Hippocampal formation (tissue), 2 donors: ENCODE measurements around the gene DPP10.
"Not testable (repeated sequence)": the region's sequence is repeated elsewhere in the genome, so short reads cannot be mapped to it uniquely, and the experiment has no call there.

Experiments used
- DNase-seq, 2 donors: peaks; one replicate each; lab custom pipeline; 2025; lab: John Stamatoyannopoulos, UW

Gene DPP10

DNA sequence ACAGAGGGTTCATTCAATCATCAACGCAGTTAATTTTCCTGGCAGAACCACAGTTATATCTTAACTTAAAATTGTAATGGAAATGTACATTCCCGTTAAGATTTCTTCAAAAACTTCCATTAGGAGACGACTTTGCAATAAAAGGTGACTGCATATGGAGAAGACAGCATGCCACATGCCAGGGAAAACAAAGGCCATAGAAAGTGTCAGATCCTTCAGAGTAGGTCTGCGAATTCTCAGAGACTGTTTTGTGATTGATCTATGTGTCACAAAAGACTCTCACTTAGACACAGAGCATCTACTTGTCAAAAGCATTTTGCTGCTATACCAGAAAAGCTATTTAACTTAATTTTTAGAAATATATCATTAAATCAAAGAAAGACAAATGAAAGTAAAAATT, 274.6 kb downstream of the DPP10 start:
- DNase-seq = no peak

GRCh38 chr2:114724454-114724853, 282.0 kb downstream of the DPP10 start:
- DNase-seq = no peak

DNA sequence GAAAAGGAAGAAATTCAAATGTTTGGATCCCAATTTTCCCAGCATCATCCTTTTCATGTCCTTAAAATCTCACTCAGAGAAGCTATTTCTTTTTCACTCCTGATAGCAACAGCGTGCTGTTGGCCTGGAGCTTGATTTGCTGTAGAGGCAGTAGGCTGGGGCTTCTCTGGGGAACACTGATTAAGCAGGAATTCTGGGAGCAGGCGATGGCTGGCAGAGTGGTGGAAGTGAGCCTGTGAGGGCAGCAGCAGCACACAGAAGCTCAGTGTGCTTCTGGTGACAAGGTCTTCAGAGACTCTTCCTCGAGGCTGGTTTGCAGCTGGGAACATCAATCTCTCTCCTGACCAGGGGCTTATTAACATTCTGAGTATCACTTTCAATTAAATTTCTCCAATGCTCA, 284.6 kb downstream of the DPP10 start:
- DNase-seq = peak; percentile 32 to 48

GRCh38 chr2:114728372-114728771, 285.9 kb downstream of the DPP10 start:
- no peak for DNase-seq

DNA sequence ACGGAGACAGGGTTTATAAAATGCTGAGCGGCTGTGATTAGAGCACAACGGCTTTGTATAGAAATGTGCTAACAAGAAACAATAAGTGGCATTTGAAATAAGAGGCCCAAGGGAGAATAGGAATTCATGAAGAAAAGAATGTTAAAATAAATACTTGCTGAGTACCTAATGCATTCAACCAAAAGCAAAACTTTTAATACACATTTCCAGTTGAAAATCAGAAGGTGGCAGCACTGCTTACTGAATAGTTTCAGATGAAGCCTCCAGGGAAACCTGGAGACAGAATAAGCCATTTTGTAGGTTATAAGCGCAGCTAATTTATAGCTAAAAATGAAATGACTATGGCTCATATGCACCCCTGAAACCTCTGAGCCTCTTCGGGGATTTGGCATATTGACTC, 286.6 kb downstream of the DPP10 start:
- peak in 1 of 2 donors; percentile 80 for DNase-seq

DNA sequence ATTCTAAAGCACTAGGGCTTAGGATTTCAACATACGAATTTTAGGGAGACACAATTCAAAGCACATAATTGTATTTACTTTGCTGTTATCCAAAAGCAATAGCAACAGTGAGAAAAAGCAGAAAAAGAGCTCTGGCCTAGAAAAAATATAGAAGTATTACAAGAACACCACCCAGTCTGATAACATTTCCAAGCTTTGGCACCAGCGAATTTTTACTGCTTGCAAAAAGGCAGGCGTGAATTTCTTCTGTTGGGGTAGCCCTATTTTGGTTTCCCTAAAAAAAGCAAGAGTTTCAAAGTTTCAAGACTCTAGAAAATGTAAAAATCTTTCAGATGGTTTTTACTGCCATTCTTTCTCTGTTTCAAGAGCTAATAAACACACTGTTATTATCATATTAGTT, 292.7 kb downstream of the DPP10 start:
- DNase-seq = peak in 1 of 2 donors; percentile 26

DNA sequence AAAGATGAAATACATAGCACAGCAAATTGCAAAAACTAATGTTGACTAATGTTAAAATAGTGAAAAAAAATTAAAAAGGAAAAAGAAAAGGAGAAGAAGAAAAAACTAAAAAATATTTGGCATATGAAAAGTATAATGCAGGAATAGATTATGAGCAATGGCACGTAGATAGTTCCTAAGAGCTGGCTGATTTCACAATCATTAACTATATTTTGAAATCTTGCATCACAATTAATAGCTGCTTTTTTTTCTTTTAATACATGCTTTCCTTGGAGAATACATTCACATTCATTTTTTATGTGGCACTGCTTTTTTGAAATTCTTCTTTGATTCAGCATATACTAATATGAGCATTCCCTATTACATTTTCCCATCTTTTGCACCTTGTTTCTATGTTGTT, 299.8 kb downstream of the DPP10 start:
- DNase-seq = no peak

GRCh38 chr2:114745700-114746099, 303.3 kb downstream of the DPP10 start:
- DNase-seq = no peak

GRCh38 chr2:114748175-114748574, 305.7 kb downstream of the DPP10 start:
- not testable (repeated sequence) for DNase-seq

DNA sequence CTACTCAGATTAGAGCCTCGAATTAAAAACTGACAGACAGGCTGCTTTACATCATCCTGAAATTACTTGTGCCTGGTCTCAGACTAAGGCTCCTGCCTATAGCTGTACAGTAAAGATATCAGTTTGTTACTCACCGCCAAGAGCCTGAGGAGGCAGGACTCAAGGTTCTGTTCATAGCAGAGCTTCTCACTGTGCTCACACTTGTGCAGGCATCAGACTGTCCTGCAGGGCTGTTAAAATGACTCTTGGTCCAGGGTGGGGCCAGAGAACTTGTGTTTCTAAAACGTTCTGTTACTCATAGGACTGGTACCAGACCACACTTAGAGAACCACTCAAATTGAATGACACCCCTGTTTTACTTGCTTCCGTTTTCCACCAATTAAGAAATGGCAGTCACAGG, 310.0 kb downstream of the DPP10 start:
- no peak for DNase-seq

- no peak for DNase-seq
These were observed 310.7 kb downstream of the DPP10 start for GRCh38 chr2:114753145-114753544.

GRCh38 chr2:114754907-114755563, 312.6 kb downstream of the DPP10 start:
- no peak for DNase-seq

DNA sequence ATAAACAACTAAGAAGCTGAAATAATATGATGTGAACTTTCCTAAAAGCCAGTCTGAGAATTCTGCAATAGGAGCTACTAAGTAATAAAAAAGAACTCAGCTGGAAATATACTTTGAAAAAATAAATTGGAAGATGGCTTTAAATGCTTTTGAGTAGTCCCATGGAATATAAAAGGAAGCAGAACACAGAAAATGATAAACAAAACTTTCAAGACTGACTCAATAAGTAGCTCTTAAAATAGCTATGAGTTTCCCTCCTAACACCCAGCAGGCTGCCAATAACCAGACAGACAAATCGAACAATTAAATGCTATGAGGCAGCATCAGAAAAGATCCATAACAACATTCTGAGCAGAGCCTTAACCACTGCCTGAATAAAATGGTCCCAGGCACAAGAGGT, 319.9 kb downstream of the DPP10 start:
- DNase-seq = no peak

DNA sequence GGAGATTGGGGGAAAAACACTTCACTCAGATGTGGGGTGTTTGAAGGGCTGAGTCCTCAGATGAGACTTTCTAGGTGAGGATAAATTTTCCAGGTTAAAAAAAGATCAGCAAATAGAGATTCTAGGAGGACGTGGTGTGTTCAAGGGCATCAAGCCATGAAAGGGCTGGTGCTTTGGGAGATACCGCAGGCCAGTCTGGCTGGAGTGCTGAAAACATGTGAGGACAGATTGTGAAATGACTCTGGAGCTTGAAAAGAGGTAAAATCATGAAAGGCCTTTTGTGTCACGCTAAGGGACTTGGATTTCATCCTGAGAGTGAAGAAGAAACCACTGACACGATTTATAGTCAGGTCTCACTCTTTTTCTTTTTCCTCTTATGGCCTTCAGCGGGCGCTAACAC, 320.5 kb downstream of the DPP10 start:
- no peak for DNase-seq

DNA sequence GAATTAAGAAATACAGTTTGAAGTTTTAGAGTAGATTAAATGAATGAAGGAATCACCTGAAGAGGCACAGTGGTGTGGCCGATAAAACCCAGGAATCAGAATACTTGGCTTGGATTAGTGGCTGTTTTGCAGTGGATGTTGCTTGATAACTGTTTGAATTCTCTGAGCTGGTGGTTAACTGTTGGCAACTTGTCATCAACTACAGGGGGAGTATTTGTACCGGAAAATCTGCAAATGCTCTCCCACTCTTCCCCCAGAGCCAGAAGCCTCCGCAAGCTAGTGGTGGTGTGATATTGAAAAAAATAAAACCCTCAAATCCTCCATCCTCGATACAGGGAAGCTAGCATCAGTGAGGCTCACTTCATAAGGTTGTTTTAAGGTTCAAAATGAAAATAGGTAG, 326.7 kb downstream of the DPP10 start:
- no peak for DNase-seq

DNA sequence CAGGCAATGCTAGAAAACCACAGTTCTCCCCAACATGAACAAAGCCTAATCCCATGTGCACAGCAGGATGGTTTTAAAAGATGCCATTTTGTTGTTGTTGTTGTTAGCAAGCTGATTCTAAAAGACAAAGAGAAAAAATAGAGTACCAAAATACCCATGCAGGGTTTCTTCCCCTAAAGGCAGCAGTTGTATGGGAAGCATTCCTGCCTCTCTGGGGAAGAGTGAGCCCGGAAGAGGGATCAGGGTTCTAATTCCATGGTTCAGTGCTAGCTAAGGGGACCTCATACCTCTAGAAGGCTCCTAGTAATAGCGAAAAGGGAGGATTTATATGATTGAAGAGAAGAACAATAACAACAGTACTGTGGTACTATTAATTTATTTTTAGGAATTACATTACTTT, 327.6 kb downstream of the DPP10 start:
- no peak for DNase-seq

DNA sequence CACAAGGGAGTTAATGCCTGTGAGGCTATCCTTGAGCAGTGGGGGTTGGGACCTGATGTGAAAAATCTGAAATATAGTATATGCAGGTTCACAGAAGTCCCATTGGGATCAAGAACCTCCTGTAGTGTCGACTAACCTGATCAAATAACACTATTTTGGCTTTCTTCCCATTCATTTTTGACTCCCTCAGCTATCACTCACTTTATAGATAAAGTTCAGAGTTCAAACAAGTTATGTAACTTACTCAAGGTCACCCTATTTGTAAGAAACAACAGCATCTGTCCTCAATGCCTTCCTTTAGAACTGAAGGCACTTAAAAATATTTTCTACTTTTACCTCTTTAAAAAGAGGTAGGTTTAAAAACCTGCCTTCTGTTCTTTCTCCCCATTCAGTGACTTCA, 341.6 kb downstream of the DPP10 start:
- DNase-seq = no peak

- DNase-seq = no peak
These were observed 342.6 kb downstream of the DPP10 start for GRCh38 chr2:114784890-114785583.

DNA sequence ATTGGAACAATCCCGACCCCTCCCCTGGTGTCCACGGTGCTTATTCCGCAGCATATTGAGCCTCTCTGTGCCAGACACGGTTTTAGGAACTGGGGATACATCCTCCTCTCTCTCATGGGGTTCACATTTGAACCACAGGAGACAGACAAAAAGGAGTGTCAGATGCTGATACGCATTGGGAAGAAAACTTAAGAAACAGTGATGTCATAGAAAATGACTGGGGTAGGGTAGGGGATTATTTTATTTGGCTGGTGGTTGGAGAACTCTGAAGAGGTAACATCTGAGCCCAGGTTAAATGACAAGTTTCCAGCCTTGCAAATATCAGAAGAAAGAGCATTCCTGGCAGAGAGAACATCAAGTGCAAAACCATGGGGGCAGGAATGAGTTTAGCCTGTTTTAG, 344.5 kb downstream of the DPP10 start:
- DNase-seq = no peak

GRCh38 chr2:114787486-114787885, 345.0 kb downstream of the DPP10 start:
- no peak for DNase-seq

DNA sequence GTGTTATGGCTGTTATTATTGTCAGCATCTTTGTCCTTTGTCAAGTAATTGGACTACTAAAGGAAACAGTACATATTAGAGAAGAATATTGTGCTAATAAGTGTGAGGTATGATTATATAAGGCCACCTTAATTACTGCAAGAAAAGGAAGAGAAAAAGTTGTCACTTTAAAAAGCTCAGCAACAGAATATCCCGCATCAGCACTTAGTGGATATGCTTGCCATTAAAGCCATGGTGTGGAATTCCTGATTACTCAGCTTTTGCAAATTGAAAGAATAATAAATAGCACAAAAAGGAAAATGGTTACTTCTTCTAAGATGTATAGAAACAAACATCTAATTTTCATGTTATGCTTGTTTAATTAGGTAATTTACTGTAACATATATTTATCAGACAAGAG, 347.5 kb downstream of the DPP10 start:
- no peak for DNase-seq

- DNase-seq = no peak
These were observed 355.1 kb downstream of the DPP10 start for GRCh38 chr2:114797540-114797939.

GRCh38 chr2:114797942-114798341, 355.5 kb downstream of the DPP10 start:
- no peak for DNase-seq

DNA sequence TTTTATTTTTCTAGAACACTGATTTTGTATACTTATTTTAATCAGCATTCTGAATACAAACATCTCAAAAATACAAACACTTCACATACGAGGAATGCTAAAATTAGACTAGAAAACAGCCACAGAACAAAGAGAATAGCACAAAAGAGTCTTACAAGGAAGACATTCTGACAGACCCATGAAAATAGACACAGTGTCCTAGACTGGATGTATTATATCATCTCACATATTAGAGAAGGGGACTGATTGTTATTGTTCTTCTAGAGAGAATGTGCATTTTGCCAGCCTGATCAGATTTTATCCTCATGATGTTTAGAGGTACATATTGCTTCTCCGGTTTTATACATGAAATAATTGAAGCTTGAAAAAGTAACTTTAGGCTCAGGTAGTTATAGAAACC, 357.9 kb downstream of the DPP10 start:
- DNase-seq = peak in 1 of 2 donors; percentile 80
